Body of pancreas (tissue), 4 donors: Measurements from ENCODE around the gene C15orf61.

Experiments used
- POLR2A ChIP-seq, 3 donors: fragments of 450-650 bp; IDR thresholded peaks; one replicate each; pipeline ENCODE4 v1.6.1; 2016; ENCODE audit warnings: antibody characterized with exemption in 3 of 3, mild to moderate bottlenecking in 2 of 3
- TF ChIP-seq, protein P1 (sequence below), 7 experiments: fragments of 450-650 bp in 4 of 7; fragments of 200-600 bp in 3 of 7; sonication (generic) in 3 of 7; IDR thresholded peaks; one replicate each; pipeline ENCODE4 v1.5.1; 2016 to 2019; ENCODE audit warnings: antibody characterized with exemption in 7 of 7

- TF ChIP-seq POLR2A (IDR thresholded peaks at IDR 0.05) = no peak
- TF ChIP-seq, protein P1, sequence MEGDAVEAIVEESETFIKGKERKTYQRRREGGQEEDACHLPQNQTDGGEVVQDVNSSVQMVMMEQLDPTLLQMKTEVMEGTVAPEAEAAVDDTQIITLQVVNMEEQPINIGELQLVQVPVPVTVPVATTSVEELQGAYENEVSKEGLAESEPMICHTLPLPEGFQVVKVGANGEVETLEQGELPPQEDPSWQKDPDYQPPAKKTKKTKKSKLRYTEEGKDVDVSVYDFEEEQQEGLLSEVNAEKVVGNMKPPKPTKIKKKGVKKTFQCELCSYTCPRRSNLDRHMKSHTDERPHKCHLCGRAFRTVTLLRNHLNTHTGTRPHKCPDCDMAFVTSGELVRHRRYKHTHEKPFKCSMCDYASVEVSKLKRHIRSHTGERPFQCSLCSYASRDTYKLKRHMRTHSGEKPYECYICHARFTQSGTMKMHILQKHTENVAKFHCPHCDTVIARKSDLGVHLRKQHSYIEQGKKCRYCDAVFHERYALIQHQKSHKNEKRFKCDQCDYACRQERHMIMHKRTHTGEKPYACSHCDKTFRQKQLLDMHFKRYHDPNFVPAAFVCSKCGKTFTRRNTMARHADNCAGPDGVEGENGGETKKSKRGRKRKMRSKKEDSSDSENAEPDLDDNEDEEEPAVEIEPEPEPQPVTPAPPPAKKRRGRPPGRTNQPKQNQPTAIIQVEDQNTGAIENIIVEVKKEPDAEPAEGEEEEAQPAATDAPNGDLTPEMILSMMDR (IDR thresholded peaks at IDR 0.05) = no peak
These were observed 38.2 kb downstream of the C15orf61 start for GRCh38 chr15:67559158-67559557.
